Measurements from ENCODE around the gene OR10R2.

Gene OR10R2

GRCh38 chr1:158521666-158522058, 49.6 kb downstream of the OR10R2 start:
- H3K9ac ChIP-seq = no peak overlapping the region
- no peaks in the 10 kb centered on the region for H3K27me3 ChIP-seq
- no peak overlapping the region for H3K4me3 ChIP-seq
- no peak overlapping the region for H3K27ac ChIP-seq
- no peak for TF ChIP-seq Cebpa-rat (IDR thresholded peaks at IDR 0.05)
- H3K9me3 ChIP-seq = no peaks in the 10 kb centered on the region
- H3K4me2 ChIP-seq = no peak overlapping the region
- H3K4me1 ChIP-seq = no peaks in the 10 kb centered on the region
- no peaks in the 10 kb centered on the region for H3K36me3 ChIP-seq
- H4K20me1 ChIP-seq = no peaks in the 10 kb centered on the region

GRCh38 chr1:158527190-158527815, 55.3 kb downstream of the OR10R2 start:
- Histone ChIP-seq H3K36me3 (no peaks in the 10 kb centered on the region), H3K4me2 (no peak overlapping the region), H3K27me3 (no peaks in the 10 kb centered on the region), H3K4me1 (no peaks in the 10 kb centered on the region), H3K9ac (no peak overlapping the region), H3K9me3 (0 out of 2 replicates have a peak, but pooled peaks cover 4% of the 10 kb centered on the region), H3K4me3 (no peak overlapping the region), H4K20me1 (no peaks in the 10 kb centered on the region), H3K27ac (no peak overlapping the region)
- no peak for TF ChIP-seq Cebpa-rat (IDR thresholded peaks at IDR 0.05)
